NCI-H1417 (cell line): ENCODE measurements around the gene KLHL35.

Source experiments
- DNase-seq, 3 experiments: peaks; one replicate each; lab custom pipeline; 2025; lab: John Stamatoyannopoulos, UW

The KLHL35 gene, protein sequence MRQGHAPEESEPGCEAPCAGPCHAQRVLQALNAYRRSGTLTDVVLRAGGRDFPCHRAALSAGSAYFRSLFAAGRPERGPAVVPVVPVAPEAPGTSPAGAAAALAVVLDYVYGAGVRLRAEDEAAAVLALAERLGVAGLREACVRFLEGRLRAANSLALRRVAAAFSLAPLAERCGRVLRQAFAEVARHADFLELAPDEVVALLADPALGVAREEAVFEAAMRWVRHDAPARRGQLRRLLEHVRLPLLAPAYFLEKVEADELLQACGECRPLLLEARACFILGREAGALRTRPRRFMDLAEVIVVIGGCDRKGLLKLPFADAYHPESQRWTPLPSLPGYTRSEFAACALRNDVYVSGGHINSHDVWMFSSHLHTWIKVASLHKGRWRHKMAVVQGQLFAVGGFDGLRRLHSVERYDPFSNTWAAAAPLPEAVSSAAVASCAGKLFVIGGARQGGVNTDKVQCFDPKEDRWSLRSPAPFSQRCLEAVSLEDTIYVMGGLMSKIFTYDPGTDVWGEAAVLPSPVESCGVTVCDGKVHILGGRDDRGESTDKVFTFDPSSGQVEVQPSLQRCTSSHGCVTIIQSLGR

DNA sequence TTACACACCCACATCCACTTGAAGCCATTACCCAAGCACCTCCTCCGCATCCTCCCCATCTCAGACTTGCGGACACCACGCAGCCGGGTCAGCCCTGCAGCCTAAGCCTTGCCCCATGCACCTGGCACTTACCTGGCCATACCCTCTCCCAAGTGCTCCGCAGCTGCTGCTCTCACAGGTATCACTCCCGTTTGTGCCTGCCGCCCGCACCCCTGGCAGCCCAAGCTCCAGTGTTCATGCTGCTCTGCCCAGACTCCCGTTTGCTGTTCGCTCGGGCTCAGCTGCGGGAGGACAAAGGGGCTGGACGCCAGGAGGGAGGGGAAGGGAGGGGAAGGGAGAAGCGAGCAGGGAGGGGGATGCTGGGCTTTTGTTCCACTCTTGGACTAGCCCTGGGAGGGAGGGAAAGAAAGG lies at the start of gene KLHL35:
TSS of gene KLHL35 (minus strand) at position 293 of the 411 bp plus-strand sequence. CDS start 2,574 bp downstream, outside the sequence.
- peak; percentile 25 to 55 (median 53) for DNase-seq

DNA sequence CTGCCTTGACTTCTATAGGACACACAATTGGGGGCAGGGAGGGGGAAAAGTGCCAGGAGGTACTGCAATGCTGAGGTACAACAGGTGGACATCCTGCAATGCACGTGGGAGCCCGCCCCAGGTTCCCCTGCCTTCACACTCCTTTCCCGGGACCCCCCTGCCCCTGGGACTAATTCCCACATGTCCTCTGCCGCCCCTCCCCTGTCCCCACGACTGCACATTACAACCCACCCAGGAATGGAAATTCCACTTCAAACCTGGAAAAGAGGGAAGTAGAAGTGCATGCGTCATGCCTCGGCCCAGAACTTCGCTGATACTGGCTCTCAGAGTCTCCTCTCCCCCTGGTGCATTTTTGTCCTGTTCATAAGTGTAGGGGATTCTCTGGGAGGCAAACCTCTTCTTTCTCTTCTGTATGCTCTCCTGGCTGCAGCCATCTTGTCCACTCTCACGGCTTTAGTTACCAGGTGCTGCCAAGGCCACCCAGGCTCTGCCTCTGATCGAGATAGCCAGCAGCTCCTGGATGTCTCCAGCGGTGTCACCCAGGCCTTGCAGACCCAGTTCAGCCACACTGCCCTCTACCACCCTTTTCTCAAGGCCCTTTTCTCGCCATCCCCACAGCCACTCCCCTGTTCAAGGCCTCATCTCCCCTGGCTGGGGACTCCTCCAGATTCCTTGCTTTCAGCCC lies 49.1 kb upstream of the KLHL35 start:
- DNase-seq = no peak

DNA sequence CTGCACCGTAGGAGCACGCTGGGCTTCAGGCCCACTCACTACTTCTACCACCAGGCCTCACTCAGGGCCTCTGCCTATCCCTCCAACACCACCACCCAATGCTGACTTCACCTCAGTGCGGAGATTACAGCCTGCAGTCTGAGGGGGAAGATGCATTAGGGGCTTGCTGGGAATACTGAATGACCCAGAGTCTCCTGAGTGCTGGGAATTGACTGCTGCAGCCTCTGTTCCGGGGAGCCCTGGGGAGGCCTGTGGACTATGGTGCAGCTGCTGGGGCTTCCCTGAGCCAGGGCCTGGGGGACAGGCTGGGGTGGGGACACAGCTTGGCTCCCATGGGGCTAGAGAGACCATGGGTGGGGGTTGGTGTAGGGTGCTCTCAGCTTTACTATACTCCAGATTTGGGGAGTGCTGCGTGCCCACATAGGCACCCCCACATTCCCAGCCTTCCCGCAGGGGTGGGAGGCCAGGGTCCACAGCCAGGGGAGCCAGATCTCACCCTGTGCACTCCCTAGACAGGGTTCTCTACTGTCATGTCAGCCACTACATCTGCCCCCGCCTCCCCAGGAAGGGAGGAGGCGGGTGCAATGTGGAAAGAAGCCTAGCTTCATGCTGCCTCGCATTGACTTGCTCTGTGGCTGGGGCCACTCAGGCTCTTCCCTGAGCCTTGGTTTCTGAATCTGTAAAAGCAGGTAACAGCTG lies 48.4 kb upstream of the KLHL35 start:
- no peak for DNase-seq

DNA sequence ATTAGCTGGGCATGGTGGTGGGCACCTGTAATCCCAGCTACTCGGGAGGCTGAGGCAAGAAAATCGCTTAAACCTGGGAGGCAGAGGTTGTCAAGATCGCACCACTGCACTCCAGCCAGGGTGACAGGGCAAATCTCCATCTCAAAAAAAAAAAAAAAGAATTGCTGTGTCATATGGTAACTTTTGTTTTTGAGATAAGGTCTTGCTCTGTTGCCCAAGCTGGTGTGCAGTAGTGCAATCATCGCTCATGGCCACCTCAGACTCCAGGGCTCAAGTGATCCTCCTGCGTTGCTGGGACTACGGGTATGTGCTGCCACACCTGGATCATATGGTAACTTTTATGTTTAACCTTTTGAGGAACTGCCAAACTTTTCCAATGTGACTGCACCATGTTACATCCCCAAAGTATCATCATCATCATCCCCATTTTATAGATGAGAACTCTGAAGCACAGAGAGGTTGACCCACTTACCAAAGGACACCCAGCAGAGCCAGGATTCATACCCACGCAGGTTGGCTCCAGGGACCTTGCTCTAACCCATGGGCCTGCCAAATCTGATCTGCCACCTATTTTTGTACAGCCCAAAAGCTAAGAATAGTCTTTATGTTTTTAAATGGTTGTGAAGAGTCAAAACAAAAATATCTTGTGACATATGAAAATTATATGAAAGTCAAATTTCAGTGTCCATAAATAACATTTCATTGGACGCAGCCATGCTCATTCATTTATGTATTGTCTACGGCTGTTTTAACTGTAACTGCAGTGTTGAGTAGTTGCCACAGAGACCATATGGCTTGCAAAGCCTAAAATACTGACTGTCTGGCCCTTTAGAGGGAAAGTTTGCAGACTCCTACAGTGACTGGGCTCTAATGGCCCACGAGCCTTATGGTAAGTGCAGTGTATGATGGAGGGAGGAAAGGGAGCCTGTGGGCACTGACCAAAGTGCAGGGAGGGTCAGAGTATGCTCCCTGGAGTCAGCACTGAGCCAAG lies 47.5 kb upstream of the KLHL35 start:
- no peak for DNase-seq

DNA sequence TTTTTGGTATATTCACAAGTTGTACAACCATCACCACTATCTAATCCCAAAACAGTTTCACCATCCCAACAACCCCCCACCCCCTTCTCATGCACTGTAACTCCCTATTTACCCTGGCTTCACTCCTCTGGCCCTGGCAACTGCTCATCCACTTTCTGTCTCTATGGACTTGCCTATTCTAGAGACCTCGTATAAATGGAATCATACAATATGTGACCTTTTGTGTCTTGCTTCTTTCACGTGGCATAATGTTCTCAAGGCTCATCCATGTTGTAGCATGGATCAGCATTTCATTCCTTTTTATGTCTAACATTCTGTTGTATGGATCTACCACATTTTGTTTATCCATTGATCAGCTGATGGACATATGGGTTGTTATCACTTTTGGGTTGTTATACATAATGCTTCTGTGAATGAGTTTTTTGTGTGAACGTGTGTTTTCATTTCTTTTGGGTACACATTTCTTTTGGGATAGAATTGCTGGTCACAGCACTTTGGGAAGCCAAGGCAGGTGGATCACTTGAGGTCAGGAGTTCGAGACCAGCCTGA lies 46.7 kb upstream of the KLHL35 start:
- DNase-seq = no peak

DNA sequence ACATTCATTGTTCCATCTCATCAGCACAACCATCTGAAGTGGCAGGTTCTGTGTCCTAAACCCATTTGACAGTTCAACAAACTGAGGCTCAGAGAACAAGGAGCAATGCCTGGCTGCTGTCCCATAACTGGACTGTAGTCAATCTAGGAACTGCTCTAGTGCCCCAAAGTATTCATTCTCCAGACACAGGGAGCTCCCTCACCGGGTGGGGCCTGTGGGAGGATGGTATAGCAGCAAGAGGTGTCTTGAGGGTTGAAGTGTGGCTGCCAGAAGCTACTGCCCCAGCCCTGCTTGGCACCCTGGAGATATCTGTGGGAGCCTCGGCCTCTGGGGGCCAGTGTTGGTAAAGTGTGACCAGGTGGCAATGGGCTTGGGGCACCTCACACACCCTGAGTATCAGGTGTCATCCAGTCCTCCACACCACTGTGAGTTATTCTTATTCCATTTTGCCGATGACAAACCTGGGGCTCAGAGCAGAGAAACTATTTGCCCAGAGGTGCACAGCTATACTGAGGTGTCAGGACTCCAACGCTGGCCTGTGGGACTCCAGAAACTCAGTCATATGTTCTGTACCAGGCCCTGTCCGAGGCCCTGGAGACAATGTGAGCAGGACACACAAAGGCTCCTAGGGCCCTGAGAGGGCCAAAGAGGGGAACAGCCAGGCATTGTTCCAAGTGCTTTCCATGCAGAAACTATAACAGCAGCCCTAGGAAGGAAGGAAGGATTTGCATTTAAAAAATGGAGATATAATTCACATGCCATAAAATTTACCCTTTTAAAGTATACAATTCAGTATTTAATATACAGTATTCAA lies 46.0 kb upstream of the KLHL35 start:
- DNase-seq = no peak

DNA sequence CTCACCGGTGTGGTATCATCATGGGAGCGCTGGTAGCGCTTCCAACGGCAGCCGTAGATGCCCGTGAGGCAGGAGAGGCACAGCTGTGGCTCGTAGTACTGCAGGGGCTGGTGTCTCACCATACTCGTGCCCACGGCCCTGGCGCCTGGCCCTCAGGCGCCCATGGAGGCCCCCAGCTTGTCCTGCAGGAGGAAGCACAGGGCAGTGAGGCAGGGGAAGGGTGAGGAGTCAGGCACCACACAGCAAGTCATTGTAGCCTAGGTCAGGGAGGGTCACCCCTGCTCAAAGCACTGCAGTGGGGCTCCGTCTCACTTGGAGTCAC lies 44.6 kb upstream of the KLHL35 start:
- no peak for DNase-seq

DNA sequence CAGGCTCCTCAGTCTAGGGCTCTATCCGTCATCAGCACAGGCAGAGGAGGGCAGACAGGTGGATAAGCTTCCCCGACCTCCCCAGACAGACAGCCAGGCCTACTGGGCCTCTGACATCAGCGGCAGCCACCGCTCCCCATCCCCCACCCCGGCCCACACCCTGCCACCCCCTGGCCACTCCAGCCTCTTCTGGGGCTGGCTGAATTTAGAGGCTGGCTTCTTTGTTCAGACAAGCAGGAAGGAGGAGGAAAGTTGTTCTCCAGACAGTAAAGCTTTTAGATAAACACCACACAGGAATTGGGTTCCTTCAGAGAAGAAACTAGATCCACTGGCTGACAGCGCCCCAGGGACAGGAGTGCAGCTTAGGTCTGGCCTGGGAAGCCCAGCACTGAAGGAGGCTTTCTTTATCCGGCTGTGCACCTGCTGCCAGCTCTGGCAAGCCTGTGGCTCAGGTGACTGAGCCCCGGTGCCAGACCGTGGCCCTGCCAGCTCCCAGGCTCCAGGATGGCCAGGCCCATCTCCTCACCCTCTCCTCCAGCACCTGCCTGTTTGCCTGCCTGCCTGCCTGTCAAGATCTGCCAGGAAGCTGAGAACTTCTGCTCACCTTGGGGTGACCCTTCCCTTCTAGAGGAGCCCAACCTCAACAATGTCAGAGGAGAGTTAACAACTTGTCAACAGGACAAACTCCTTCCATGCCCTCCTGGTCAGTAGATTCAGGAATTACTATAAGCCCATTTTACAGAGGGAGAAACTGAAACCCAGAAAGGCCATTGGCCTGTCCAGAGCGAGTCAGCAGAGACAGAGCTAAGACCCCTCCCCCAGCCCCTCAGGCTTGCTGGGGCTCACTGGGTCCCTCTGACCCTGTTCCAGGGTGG lies 44.0 kb upstream of the KLHL35 start:
- DNase-seq = peak in 1 of 3 experiments; percentile 69

DNA sequence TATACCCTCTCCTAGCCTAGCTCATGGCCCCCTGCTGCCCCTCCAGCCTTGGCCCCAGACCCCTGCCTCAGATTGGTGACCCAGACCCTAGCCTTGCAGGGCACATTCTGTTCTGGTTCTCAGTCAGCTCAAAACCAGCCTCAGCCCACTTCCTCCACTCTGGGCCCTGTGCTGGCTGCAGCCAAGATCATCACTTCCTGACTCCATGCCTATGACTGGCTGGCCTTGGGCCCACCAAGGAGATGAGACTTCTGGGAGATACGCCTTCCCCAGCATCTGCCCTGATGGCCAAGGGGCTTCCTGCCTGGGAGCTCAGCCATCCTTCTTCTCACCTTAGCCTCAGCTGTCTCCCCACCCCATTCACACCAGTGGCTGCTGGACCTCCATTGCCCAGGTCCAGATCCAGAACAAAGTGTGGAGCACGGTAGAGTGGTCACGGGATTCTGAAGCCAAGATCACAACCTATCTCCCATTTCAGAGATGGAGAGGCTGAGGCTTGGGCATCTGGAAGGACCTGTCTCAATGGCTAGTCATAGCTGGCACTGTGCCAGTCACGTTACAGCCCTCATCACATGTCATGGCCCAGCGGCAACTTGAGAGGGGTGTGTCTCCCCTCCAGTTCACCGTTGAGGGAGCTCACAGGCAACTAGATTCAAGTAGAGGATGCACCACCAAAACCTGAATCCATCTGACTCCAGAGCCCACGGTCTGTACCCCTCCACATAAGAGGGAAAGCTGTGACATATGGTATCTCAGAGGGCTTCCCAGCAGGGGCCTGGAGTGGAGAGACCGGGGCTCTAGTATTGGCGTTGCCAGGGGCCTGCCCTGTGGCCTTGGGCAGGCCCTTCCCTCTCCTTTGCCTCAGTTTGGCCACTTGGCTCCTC lies 43.0 kb upstream of the KLHL35 start:
- peak in 2 of 3 experiments; percentile 60 to 93 for DNase-seq

DNA sequence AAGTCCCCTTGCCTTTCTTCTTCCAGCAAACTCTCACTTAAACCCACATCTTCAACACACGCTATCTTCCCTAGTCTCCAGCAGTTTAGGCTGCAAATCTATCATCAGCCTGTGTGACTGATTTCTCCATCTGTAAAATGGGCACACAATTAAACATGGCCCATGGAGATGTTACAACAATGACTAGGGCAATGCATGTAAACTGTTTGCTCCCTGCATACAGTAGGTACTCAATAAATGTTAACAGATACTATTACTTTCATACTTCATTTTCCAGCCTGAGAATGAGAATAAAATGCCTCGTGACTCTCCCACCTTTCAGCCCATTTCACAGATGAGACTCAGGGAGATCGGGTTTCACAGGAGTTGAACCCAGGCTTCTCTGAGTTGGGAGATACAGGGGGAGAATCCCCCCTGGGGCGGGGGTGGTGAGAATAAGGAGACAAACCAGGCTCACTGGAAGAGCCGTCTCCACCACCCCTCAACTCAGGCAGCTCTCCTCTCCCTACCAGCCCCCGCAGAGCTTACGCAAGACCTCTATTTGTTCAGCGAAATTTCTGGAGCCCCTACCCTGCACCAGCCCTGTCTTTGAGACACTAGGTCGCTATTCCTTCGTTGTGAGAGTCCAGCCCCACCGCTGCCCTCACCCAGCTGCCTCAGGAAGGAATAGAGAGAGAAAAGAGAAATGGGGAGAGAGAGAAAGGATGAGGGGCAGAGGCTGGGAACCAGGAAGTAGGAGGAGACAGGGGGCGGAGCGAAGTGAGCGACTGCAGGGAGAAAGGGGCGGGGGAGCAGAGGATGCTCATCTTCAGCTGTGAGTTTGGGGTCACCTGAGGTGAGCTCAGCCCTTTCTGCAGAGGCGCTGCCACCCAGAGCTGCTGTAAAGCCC lies 42.1 kb upstream of the KLHL35 start:
- DNase-seq = peak; percentile 13 to 36 (median 27)

DNA sequence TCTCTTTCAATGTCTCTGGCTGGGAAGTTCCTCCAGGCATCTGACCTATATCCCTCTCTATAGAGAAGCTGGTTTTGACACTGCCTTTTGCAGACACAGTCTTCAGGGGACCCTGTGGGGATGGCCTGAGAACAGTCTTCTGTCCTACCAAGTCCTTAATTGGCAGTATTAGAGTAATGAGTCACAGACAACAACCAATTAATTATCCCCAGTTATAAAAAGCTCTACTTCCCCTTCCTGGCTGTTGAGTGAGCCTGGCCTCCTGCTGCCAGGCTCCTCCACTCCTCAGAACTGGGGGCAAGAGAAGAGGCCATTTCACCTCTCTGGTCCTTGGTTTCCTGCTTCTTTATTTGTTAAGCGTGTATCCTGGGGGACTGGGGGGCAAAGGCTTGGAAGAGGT lies 41.2 kb upstream of the KLHL35 start:
- DNase-seq = peak in 1 of 3 experiments; percentile 29

DNA sequence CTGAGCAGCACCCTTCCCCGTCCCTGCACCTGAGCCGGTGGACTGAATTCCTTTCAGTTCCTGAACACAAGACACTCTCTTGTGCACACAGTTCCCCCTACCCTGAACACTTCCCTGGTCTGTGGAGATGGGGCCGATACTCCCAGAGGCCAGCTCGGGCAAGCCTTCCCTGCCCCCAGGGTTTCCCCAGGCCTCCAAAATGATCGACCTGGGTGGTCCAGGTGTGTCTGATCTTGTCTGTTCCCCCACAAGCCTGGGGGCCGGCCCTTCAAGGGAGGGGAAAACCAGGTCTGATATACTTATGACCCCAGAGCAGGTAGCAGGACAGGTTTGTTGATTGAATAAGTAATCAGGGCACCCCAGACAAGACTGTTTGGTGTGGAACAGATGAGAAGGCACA lies 40.7 kb upstream of the KLHL35 start:
- no peak for DNase-seq

DNA sequence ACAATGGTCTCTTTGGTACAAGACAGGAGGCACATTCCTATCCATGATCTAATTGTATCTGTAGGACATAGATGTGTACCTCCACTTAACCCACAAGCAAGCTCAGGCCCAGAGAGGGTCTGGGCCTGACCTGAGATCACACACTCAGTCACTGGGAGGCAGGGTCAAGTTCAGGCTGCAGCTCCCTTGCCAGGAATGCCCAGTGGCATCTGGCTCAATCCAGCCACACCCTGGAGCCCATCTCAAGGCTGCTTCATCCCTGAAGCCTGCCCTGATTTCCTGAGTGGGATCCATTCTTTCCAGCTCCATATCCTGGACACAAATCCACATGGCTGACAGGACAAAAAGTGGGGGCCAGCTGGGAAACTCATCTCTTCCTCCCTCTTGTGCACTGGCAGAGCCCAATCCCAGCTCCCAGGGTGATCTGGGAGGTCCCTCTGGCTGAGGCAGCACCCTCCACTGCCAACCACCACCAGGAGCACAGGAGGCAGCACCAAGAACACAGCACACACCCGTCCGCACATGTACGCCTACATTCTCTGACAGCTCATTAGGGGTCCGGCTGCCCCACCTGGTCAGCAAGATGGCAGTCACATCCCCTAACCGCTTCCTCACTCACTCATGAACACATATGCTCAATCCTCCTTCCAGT lies 39.2 kb upstream of the KLHL35 start:
- DNase-seq = no peak

DNA sequence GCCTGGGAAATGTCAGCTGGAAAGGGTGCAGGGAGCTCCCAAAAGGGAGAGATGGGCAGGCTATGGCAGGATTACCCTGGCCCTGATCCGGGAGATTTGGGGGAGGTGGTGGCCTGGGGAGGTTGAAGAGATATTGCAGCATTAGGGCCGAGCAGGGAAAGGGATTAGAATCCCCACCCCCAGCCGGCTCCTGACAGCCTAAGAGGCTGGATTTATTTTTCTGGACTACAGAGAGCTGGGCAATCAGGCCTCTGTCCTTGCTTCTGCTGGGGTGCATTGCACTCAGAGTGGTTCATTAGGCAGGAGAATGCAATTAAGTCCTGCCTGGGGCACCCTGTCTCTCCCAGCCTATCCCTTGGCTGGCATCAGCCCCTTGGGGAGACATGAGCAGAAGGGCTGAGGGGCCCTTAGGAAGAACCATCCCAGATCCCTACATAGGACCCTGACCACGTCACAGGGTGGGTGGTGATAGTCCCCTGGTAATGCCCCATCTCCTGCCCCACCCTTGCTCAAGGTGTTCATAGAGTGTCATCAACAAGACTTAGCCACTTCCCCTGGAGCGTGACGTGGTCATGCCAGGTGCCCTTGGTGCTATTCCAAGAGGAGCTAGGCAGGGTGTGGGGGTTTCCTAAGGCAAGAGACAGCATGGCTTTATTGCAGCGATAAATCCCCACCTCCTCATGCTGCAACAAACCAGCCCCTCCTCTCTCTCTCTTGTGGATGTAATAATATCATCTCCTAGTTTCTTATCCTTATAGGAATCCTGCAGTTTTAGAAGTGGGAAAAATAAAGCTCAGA lies 38.4 kb upstream of the KLHL35 start:
- DNase-seq = peak in 1 of 3 experiments; percentile 56

DNA sequence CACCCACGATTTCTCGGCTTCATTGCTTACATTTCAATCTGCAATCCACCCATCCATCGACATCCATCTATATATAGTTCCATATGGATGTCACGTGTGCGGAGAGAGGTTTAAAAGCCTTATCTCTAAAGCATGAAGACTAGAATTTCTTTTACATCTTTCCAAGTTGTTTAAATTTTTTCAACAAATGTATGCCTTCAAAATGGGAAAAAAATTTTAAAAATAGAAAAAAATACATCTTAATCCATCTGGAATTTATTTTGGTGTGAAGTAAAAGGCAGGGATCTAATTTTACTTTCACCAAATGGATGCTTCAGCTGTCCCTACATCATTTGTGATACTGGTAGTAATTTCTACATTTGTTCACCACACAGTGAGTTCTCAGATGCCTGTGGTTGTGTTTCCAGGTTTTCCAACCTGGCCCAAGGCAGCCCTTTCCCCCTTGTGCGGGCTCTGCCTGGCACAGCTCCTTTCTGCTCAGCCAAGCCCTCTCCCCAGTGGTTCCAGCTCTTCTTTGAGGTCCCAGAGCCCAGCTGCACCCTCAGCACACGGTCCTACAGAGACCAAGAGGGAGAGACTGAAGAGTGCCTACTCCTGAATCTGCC lies 37.6 kb upstream of the KLHL35 start:
- DNase-seq = no peak
